Neural cell (in vitro differentiated cells): ENCODE results near the gene OR2V1.

Source experiments
- EP300 ChIP-seq: fragments of 450-650 bp; conservative IDR thresholded peaks from 2 replicates; pipeline ENCODE4 v1.6.1; 2014; ENCODE audit warnings: antibody characterized with exemption, mild to moderate bottlenecking, moderate library complexity; ENCODE audit not compliant: poor library complexity, severe bottlenecking
- MXI1 ChIP-seq: fragments of 450-650 bp; conservative IDR thresholded peaks from 2 replicates; pipeline ENCODE4 v1.6.1; 2014; ENCODE audit warnings: antibody characterized with exemption, mild to moderate bottlenecking; ENCODE audit not compliant: poor library complexity, severe bottlenecking
- POLR2AphosphoS5 ChIP-seq: IDR thresholded peaks from 2 replicates; pipeline ENCODE4 v1.6.1; 2012
- REST ChIP-seq: IDR thresholded peaks from 2 replicates; pipeline ENCODE4 v1.6.1; 2012; ENCODE audit warnings: borderline replicate concordance
- TAF1 ChIP-seq: IDR thresholded peaks from 2 replicates; pipeline ENCODE4 v1.6.1; 2012; ENCODE audit warnings: low read depth
- TF ChIP-seq, protein P1 (sequence below): fragments of 450-650 bp; IDR thresholded peaks from 2 replicates; pipeline ENCODE4 v1.5.1; 2014; ENCODE audit warnings: antibody characterized with exemption, mild to moderate bottlenecking, moderate library complexity; ENCODE audit not compliant: poor library complexity, severe bottlenecking

GRCh38 chr5:181118369-181118768, 12.6 kb downstream of the OR2V1 start:
- TF ChIP-seq, protein P1, sequence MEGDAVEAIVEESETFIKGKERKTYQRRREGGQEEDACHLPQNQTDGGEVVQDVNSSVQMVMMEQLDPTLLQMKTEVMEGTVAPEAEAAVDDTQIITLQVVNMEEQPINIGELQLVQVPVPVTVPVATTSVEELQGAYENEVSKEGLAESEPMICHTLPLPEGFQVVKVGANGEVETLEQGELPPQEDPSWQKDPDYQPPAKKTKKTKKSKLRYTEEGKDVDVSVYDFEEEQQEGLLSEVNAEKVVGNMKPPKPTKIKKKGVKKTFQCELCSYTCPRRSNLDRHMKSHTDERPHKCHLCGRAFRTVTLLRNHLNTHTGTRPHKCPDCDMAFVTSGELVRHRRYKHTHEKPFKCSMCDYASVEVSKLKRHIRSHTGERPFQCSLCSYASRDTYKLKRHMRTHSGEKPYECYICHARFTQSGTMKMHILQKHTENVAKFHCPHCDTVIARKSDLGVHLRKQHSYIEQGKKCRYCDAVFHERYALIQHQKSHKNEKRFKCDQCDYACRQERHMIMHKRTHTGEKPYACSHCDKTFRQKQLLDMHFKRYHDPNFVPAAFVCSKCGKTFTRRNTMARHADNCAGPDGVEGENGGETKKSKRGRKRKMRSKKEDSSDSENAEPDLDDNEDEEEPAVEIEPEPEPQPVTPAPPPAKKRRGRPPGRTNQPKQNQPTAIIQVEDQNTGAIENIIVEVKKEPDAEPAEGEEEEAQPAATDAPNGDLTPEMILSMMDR: no peak
- TF ChIP-seq POLR2AphosphoS5: no peak
- TF ChIP-seq TAF1: no peak
- TF ChIP-seq REST: no peak
- no peak for TF ChIP-seq EP300
- no peak for TF ChIP-seq MXI1
